Gastroesophageal sphincter (tissue), 3 donors: ENCODE results near the gene SPPL2A.

Source experiments
- CTCF ChIP-seq, 4 experiments: fragments of 200-600 bp in 2 of 4; fragments of 450-650 bp in 2 of 4; sonication (generic) in 1 of 4; IDR thresholded peaks; one replicate each; pipeline ENCODE4 v1.5.1; 2017 to 2019; ENCODE audit warnings: antibody characterized with exemption in 4 of 4, mild to moderate bottlenecking in 2 of 4, moderate library complexity in 2 of 4
- EP300 ChIP-seq: sonication (generic); formaldehyde crosslinking; IDR thresholded peaks from one replicate; pipeline ENCODE4 v1.6.1; 2017; ENCODE audit warnings: antibody characterized with exemption, mild to moderate bottlenecking
- POLR2A ChIP-seq, 2 donors: fragments of 450-650 bp; IDR thresholded peaks; one replicate each; pipeline ENCODE4 v1.6.1; 2017; ENCODE audit warnings: antibody characterized with exemption in 2 of 2, mild to moderate bottlenecking in 2 of 2, moderate library complexity in 1 of 2

- TF ChIP-seq CTCF (IDR thresholded peaks at IDR 0.05) = no peak
- no peak for TF ChIP-seq EP300
- TF ChIP-seq POLR2A (IDR thresholded peaks at IDR 0.05) = no peak
These were observed 12.6 kb upstream of the SPPL2A start for GRCh38 chr15:50778086-50778485.
